RWPE2 (cell line): ENCODE data around the gene EBF4.

ENCODE experiments used
- ATAC-seq: fragments of 200-7000 bp; cut with Tn5 transposase; 3 replicates; pipeline ENCODE4 v1.9.1; 2021; ENCODE audit warnings: low read depth
- DNase-seq: peaks from one replicate; pipeline ENCODE4 v3.0.0-alpha.2; 2020; ENCODE audit warnings: low spot score
- H3K27ac ChIP-seq: fragments of 450-650 bp; 2 replicates; pipeline ENCODE4 v1.5.1; 2017; ENCODE audit warnings: mild to moderate bottlenecking; ENCODE audit not compliant: poor library complexity, severe bottlenecking
- H3K27me3 ChIP-seq: fragments of 250-450 bp; sonication (Bioruptor Pico); 2 replicates; pipeline ENCODE4 v1.5.1; 2021; ENCODE audit warnings: mild to moderate bottlenecking, moderate library complexity; ENCODE audit not compliant: insufficient read depth, poor library complexity, severe bottlenecking
- H3K36me3 ChIP-seq: fragments of 250-450 bp; sonication (Bioruptor Pico); 2 replicates; pipeline ENCODE4 v1.5.1; 2020; ENCODE audit warnings: low read depth, mild to moderate bottlenecking, moderate library complexity
- H3K4me1 ChIP-seq: fragments of 250-450 bp; sonication (Bioruptor Pico); 2 replicates; pipeline ENCODE4 v1.5.1; 2021; ENCODE audit warnings: mild to moderate bottlenecking, moderate library complexity; ENCODE audit not compliant: insufficient read depth, poor library complexity, severe bottlenecking
- H3K4me3 ChIP-seq: fragments of 250-450 bp; sonication (Bioruptor Pico); 2 replicates; pipeline ENCODE4 v1.5.1; 2021; ENCODE audit warnings: mild to moderate bottlenecking, moderate library complexity; ENCODE audit not compliant: severe bottlenecking
- H3K9me3 ChIP-seq: fragments of 250-450 bp; sonication (Bioruptor Pico); 2 replicates; pipeline ENCODE4 v1.5.1; 2021; ENCODE audit warnings: mild to moderate bottlenecking, moderate library complexity; ENCODE audit not compliant: severe bottlenecking
- CTCF ChIP-seq: fragments of 450-650 bp; IDR thresholded peaks from one replicate; pipeline ENCODE4 v1.5.1; 2017; ENCODE audit warnings: mild to moderate bottlenecking, moderate library complexity; ENCODE audit not compliant: poor library complexity, severe bottlenecking

EBF4 gene

GRCh38 chr20:2797136-2797983, 104.8 kb downstream of the EBF4 start:
- Histone ChIP-seq H3K27ac (no peak overlapping the region), H3K4me3 (no peak overlapping the region), H3K27me3 (peaks cover 38% of the 10 kb centered on the region), H3K36me3 (no peaks in the 10 kb centered on the region), H3K9me3 (no peaks in the 10 kb centered on the region), H3K4me1 (no peaks in the 10 kb centered on the region)
- DNase-seq (no peak), ATAC-seq (no peak)
- TF ChIP-seq CTCF = no peak

- no peak for TF ChIP-seq CTCF
- Histone ChIP-seq H3K9me3 (no peaks in the 10 kb centered on the region), H3K27me3 (peaks cover 45% of the 10 kb centered on the region), H3K27ac (no peak overlapping the region), H3K4me3 (no peak overlapping the region), H3K36me3 (no peaks in the 10 kb centered on the region), H3K4me1 (no peaks in the 10 kb centered on the region)
- DNase-seq (no peak), ATAC-seq (no peak)
These were observed 105.7 kb downstream of the EBF4 start for GRCh38 chr20:2798095-2798805.

GRCh38 chr20:2798814-2799213, 106.2 kb downstream of the EBF4 start:
- no peak overlapping the region for H3K4me3 ChIP-seq
- H3K27ac ChIP-seq = no peak overlapping the region
- H3K36me3 ChIP-seq = no peaks in the 10 kb centered on the region
- DNase-seq = no peak
- TF ChIP-seq CTCF = no peak
- no peaks in the 10 kb centered on the region for H3K4me1 ChIP-seq
- no peaks in the 10 kb centered on the region for H3K9me3 ChIP-seq
- peaks cover 44% of the 10 kb centered on the region for H3K27me3 ChIP-seq
- ATAC-seq = no peak; the same call in 2 of the 3 replicates

- DNase-seq (no peak), ATAC-seq (no peak)
- no peak overlapping the region for H3K4me3 ChIP-seq
- H3K9me3 ChIP-seq = no peaks in the 10 kb centered on the region
- no peaks in the 10 kb centered on the region for H3K4me1 ChIP-seq
- no peaks in the 10 kb centered on the region for H3K36me3 ChIP-seq
- TF ChIP-seq CTCF = no peak
- no peak overlapping the region for H3K27ac ChIP-seq
- H3K27me3 ChIP-seq = peaks cover 41% of the 10 kb centered on the region
These were observed 106.7 kb downstream of the EBF4 start for GRCh38 chr20:2799271-2799670.
